GM21381 (cell line): ENCODE results near the gene SPATA31D4.
"Not testable (repeated sequence)": the region's sequence is repeated elsewhere in the genome, so short reads cannot be mapped to it uniquely, and the experiment has no call there.

Experiments
- ATAC-seq: cut with Tn5 transposase; IDR thresholded peaks from one replicate; pipeline ENCODE4 v1.9.1; 2021; ENCODE audit warnings: mild to moderate bottlenecking, moderate library complexity; ENCODE audit not compliant: unreplicated experiment

Gene SPATA31D4

GRCh38 chr9:81928305-81928704 lies at the start of gene SPATA31D4:
SPATA31D4 (plus strand) TSS chr9:81928428; CDS start chr9:81928514, 86 bp downstream.
- ATAC-seq = not testable (repeated sequence)

GRCh38 chr9:81878530-81878929 lies 49.7 kb upstream of the SPATA31D4 start:
- no peak for ATAC-seq

DNA sequence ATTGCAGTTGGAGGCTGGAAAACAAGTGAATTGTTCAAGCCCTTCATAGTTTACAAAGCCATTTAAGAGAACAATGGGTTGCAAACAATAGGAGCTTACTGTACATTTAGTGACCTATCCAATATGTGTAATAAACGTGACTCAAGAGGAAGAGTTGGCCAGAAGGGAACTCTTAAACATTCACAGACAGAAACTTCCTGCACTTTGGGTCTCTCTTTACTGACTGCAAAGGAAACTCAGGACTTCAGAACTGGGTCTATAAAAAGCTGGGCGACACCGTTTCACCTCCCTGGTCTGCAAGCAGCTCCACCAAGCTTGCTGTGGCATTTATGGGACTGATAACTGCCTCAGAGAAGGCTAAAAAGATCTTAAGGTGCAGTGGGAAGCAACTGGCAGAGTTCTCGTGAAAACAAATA lies 48.7 kb upstream of the SPATA31D4 start:
- ATAC-seq = no peak

DNA sequence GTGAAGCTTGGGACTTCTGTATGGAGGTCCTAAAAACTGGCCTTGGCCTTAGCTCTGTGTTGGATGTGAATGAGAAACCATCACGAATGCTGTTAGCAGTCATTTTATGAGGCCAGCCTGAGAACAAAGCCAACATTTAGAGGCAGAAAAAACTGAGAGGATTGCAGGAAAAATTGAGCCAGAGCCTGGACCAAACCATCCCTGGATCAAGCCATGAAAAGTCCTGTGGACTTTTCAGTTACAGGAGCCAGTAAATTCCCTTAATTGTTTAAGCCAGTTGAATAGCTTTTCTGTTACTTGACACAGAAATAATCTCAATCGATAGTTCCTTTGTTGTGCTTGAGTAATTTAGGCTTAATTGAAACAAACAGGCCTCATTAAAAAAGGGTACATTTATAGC lies 42.6 kb upstream of the SPATA31D4 start:
- no peak for ATAC-seq

GRCh38 chr9:81886665-81887064 lies 41.6 kb upstream of the SPATA31D4 start:
- ATAC-seq = no peak

DNA sequence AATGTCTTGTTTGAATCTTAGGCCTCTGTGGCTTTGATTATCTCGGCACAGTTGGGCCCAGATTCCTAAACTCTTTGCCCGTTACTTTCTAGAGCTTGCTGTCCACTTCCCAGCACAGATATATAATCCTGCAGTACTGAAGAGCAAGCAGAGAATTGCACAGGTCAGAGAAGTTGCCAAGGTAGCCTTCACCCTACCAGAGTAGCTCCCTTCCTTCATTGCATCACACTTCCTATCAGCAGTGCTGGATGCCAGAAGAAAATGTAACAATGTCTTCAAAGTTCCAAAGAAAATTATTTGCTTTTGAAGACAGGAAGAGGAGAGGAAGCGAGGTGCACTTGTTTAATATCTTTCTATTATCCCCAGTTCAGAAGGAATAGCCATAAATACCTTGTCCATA lies 38.1 kb upstream of the SPATA31D4 start:
- no peak for ATAC-seq

- ATAC-seq = no peak
These were observed 35.8 kb upstream of the SPATA31D4 start for GRCh38 chr9:81892440-81892839.

DNA sequence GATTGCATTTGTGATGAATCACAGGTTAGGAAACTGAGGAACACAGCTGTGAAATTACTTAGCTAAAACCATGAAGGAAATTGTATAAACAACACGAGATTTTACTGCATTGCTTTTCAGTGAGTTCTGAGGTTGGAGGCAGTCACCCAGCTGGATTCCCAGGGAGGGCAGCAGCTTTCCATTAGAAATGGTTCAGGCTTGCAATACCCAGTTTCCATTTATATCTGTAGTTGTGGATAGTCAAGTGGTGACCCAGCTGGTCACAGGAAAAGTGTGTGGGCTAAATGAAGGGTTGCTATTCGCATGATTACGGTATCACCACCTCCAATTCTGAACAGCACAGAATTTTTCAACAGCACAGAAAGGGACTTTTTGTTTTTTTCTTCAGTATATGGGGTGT lies 34.3 kb upstream of the SPATA31D4 start:
- ATAC-seq = no peak

GRCh38 chr9:81894891-81895290 lies 33.3 kb upstream of the SPATA31D4 start:
- ATAC-seq = no peak

DNA sequence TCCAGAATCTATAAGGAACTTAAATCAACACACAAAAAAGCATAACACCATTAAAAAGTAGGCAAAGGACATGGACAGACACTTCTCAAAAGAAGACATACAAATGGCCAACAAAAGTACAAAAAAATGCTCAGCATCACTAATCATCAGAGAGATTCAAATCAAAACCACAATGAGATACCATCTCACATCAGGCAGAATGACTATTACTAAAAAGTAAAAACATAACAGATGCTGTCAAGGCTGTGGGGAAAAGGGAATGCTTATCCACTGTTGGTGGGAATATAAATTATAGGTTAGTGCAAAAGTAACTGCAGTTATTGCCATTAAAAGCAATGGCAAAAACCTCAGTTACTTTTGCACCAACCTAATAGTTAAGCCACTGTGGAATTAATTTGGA lies 32.2 kb upstream of the SPATA31D4 start:
- ATAC-seq = no peak

- no peak for ATAC-seq
These were observed 29.4 kb upstream of the SPATA31D4 start for GRCh38 chr9:81898851-81899250.

GRCh38 chr9:81902196-81902595 lies 26.0 kb upstream of the SPATA31D4 start:
- ATAC-seq = no peak

DNA sequence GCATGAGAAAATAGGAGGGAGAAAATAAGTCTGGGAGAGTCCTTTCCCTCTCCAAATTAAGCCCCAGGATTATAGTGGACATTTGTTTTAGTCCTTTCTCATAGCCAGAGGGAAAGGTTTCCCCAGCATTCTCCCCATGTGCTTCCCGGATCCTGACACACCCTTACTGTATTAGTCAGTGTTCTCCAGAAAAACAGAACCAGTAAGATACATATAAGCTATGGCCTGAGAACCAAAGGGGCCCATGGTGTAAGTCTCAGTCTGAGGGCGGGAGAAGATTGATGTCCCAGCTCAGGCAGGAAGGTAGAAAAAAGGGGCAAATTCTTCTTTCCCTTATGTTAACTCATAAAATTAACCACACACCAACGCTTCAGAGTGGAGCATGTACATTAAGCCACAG lies 25.6 kb upstream of the SPATA31D4 start:
- no peak for ATAC-seq

- no peak for ATAC-seq
These were observed 21.6 kb upstream of the SPATA31D4 start for GRCh38 chr9:81906671-81907070.

- ATAC-seq = no peak
These were observed 16.1 kb upstream of the SPATA31D4 start for GRCh38 chr9:81912135-81912534.

DNA sequence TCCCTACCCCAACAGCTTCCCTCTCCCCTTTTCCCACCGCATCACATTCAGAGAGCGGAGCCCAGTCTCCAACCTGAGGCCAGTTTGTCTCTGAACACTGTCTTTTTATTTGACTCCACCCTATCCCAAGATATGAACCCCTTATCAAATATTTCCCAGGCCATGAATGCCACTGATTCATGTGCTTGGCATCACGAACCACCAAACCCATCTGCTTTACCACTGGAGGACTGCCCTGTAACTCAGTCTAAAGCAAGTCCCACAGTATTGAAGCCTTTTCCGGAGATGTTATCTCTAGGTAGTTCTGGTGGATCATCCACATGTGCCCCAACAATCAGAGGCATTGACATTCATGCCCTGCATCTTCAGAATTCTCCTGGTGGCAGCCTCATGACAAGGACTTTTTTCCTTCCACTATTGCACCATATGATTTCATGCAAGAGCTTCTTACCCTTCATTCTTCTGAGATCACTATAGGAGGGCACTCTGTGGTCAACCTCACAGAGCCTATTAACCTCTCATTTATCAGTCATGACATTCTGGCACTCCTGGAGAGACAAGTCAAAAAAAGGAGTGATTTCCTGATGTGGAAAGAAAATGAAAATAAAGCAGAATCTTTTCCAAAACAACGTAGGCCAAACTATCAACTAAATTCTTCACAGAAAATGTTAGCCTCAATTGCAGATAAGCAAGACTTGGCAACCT lies 12.3 kb upstream of the SPATA31D4 start:
- ATAC-seq = no peak

DNA sequence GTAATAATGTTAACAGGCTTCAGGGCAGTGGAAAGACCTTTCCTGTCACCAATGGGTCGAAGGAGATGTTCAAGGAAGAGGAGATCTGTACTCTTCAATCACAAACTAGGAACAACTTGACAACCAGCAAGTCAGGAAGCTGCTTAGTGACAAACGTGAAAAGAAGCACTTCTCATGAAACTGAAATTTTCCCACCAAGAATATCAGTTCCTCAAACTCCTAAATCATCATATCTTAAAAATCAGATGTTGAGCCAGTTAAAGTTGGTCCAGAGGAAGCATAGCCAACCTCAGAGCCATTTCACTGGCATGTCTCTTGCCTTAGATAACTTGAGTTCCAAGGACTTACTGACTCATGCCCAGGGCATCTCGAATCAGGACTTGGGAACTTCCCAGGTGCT lies 9.7 kb upstream of the SPATA31D4 start:
- ATAC-seq = not testable (repeated sequence)

DNA sequence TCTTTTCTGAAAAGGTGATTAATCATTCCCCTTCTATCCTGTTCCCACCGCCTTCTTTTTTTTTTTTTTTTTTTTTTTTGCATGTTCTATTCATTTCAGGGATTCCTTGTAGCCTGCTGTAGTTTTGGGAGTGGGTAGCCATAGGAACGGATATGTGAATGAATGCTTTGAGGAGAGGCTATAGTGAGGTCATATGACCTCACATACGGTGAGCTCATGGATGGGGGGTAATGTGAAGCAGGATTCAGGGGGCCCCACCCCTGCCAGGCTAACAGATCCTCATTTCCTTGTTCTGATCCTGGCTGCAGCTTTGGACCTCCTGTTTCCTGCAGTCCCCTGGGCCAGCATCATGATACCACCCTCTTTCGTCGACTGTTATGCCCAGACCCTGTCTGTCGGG lies 1.9 kb downstream of the SPATA31D4 start:
- ATAC-seq = not testable (repeated sequence)

- not testable (repeated sequence) for ATAC-seq
These were observed 5.3 kb downstream of the SPATA31D4 start for GRCh38 chr9:81933547-81933946.

DNA sequence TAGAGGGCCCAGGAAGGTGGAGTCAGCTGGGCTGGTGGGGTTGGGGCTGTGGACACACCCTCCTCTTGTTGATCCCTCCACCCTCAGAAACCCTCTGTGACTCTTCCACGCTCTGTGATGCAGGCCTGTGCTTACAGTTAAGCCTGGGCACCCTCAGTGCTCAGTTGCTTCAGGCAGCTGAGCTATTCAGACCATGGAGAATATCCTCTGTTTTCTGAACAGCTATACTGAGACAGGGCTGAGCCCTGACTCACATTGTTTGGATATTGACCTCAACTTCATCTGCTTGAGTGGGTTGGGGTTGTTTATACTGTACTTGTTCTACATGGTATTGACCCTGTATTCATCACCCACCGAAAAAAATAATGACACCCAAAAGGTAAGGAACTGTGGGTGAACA lies 15.2 kb downstream of the SPATA31D4 start, which contains the start of gene SPATA31D3:
Gene SPATA31D3 (plus strand): TSS at position 108 of the 400 bp plus-strand sequence. CDS start 86 bp downstream, at position 194.
- ATAC-seq = not testable (repeated sequence)

- ATAC-seq = not testable (repeated sequence)
These were observed 20.4 kb downstream of the SPATA31D4 start for GRCh38 chr9:81948650-81949049.

DNA sequence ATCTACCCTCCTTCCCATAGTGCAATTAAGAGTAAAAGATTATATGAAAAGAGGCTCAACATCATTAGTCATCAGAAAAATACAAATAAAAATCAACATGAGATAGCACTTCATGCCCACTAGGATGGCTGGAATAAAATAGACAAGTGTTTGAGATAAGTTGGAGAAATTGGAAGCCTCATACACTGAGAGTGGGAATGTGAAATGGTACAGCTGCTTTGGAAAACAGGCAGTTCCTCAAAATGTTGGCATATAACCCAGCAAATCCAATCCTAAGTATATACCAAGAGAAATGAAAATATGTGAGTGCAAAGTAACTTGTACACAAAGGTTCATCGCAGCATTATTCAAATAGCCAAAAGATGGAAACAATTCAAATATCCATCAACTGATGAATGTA lies 24.9 kb downstream of the SPATA31D4 start:
- ATAC-seq = no peak

GRCh38 chr9:81955625-81956024 lies 27.4 kb downstream of the SPATA31D4 start:
- no peak for ATAC-seq
